Measurements from ENCODE around the gene CAST.

DNA sequence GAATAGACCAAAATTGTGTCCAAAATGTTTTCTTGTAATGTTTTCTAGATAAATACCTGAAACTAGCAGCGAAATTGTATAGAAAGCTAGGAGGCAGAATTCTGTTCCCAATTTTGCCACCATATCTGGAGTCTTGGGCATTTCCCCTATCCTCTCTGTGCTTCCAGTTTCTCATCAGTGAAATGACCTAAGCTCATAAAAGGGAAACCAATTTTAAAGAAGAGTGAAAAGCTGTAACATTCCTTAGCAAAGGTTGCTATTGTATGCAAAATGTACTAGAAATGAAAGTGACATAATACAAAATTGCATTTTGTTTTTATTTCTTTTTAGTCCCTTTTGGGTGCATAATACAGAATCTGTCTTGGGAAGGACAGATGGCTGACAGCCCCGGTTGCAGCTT lies 36.8 kb upstream of the CAST start:
- TF ChIP-seq POLR2A (IDR thresholded peaks at IDR 0.05; ENCODE audit: low read length), result no peak
- no peak for TF ChIP-seq GATA1 (IDR thresholded peaks at IDR 0.05; ENCODE audit: low read depth, low read length)

All from erythroblast (primary cell).